Measurements from ENCODE around the gene ATP2B1.

DNA sequence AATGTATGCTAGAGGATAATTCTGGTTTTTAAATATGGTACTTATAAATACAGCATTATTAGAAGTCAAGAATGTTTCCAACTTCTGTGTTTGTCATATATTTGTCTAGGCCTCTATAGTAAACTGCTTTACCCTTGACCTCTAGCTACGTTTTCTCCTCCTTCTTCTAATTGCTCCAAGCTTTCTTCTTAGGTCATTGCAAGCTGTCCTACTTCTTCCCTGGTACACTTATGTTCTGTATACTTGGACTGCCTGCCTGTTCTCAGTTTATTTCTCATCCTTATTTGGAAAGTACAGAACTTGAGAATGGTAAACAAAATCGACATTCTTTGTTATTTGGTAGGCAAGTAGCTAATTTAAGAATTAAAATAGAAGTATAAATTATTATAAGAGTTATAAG, 23.9 kb upstream of the ATP2B1 start:
- TF ChIP-seq, protein P1, sequence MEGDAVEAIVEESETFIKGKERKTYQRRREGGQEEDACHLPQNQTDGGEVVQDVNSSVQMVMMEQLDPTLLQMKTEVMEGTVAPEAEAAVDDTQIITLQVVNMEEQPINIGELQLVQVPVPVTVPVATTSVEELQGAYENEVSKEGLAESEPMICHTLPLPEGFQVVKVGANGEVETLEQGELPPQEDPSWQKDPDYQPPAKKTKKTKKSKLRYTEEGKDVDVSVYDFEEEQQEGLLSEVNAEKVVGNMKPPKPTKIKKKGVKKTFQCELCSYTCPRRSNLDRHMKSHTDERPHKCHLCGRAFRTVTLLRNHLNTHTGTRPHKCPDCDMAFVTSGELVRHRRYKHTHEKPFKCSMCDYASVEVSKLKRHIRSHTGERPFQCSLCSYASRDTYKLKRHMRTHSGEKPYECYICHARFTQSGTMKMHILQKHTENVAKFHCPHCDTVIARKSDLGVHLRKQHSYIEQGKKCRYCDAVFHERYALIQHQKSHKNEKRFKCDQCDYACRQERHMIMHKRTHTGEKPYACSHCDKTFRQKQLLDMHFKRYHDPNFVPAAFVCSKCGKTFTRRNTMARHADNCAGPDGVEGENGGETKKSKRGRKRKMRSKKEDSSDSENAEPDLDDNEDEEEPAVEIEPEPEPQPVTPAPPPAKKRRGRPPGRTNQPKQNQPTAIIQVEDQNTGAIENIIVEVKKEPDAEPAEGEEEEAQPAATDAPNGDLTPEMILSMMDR (IDR thresholded peaks at IDR 0.05) = no peak
- TF ChIP-seq POLR2A (IDR thresholded peaks at IDR 0.05) = no peak
